NCI-H2196 (cell line): ENCODE results near the gene HNRNPAB.
"Not testable (repeated sequence)": the region's sequence is repeated elsewhere in the genome, so short reads cannot be mapped to it uniquely, and the experiment has no call there.

Source experiments
- DNase-seq: peaks from one replicate; lab custom pipeline; 2025; ENCODE audit not compliant: unreplicated experiment; lab: John Stamatoyannopoulos, UW

HNRNPAB gene

GRCh38 chr5:178196281-178196812, 8.0 kb upstream of the HNRNPAB start:
- no peak for DNase-seq

DNA sequence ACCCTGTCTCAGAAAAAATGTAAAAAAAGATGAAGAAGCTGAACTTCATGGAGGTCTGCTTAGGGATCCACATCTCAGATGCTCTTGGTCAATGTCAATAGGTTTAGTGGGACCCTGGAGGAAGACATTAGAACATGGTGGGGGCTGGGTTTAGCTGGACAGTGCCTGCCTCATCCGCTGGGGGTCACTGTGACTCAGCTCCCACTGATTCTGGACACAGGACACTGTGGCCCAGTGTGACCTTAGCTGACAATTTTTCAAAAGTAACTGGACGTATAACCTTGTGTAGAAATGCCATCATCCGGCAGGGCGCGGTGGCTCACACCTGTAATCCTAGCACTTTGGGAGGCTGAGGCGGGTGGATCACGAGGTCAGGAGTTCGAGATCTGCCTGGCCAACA, 7.3 kb upstream of the HNRNPAB start:
- no peak for DNase-seq

GRCh38 chr5:178198151-178198550, 6.2 kb upstream of the HNRNPAB start:
- DNase-seq = not testable (repeated sequence)

GRCh38 chr5:178198706-178199105, 5.6 kb upstream of the HNRNPAB start:
- no peak for DNase-seq

GRCh38 chr5:178199581-178200434, 4.5 kb upstream of the HNRNPAB start:
- DNase-seq = no peak

DNA sequence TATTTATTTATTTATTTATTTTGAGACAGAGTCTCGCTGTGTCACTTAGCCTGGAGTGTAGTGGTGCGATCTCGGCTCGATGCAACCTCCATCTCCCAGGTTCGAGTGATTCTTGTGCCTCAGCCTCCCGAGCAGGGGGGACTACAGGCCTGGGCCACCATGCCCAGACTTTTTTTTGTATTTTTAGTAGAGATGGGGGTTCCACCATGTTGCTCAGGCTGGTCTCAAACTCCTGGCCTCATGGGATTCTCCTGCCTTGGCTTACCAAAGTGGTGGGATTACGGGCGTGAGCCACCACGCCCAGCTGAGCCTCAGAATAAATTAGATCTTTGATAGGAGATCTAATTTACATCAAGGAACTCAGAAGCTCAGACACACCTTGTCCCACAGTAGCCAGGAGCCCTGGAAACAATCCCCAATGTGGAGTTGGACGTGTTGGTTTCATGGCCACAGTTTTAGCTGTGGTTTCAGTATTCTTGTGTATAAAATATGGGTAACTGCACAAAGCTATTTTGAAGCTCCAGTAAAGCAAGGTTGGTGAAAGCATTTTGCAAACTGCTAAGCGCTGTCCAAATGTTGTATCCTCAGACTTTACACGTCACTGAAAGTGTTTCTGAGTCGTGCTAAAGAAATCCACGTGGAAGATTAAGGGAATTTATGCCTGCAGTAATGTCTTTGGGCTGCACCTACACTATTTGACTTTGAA, 3.0 kb upstream of the HNRNPAB start:
- no peak for DNase-seq

GRCh38 chr5:178201927-178202235, 2.5 kb upstream of the HNRNPAB start:
- no peak for DNase-seq

DNA sequence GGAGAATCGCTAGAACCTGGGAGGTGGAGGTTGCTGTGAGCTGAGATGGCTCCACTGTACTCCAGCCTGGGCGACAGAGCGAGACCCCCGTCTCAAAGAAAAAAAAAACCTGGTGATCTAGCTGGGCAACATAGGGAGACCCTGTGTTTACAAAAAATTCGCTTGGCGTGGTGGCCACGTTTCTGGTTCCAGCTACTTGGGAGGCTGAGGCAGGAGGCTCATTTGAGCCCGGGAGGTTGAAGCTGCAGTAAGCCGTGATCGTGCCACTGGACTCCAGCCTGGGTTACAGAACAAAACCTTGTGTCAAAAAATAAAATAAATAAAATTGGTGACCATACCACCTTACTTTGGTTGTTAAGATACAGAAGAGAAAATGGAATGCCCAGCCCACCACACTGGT, 1.8 kb upstream of the HNRNPAB start:
- DNase-seq = no peak

- no peak for DNase-seq
These were observed 607 bp upstream of the HNRNPAB start for GRCh38 chr5:178203670-178204181.

GRCh38 chr5:178204935-178205748, 809 bp downstream of the HNRNPAB start:
- peak; percentile 80 for DNase-seq

GRCh38 chr5:178205749-178206047, 1.4 kb downstream of the HNRNPAB start:
- DNase-seq = no peak

DNA sequence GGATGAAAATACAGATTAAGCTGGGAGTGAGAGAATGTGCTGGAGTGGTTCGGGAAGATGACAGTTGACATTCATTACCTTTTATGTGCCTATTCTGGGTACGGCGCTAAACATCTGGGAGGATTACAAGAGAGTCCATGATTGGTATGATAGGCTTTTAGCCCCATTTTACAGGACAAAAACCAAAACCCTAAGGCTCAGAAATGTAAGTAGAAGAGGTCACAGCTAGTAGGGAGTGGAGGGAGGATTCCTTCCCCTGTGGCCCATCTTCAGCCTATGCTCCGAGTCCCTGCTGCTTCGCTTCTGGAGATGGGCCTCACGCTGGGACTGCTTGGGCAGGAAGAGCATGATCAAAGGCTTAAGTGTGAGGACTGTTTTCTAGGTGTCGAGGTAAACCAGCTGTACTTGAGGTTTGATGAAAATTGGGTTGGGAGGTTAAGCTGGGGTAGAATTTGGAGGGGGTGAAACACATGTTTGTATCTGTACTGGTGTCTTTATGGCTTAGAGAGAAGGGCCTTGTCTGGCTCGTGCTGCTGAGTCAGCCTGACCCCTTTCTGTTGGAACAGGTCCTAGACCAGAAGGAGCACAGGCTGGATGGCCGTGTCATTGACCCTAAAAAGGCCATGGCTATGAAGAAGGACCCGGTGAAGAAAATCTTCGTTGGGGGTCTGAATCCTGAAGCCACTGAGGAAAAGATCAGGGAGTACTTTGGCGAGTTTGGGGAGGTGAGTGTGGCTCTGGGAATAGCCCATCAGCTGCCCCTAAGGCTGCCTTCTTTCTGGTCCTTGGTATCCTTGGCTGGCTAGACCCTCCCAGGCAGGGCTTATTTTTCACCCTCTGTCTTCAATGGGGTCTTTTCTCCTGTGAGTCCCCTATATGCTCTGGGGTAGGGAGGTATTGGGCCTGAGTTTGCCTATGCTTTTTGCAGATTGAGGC, 2.1 kb downstream of the HNRNPAB start:
- no peak for DNase-seq

GRCh38 chr5:178207183-178207916, 3.0 kb downstream of the HNRNPAB start:
- peak; percentile 86 for DNase-seq

DNA sequence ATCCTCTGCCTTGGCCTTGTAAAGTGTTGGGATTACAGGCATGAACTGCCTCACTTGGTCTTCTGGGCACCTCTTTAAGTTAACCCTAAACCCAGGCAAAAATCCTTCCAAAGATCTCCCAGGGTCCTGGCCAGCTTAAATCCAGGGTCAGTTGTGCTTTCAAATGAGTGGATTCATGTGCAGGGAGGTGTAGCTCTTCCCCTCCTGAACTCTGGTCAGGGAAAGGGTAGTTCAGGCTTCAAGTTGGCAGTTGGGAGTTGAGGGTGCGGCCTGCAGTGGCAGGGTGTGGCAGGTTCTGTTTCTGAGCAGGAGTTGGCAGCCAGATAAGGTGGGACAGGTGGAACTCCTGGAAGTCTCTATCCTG, 3.6 kb downstream of the HNRNPAB start:
- no peak for DNase-seq

- no peak for DNase-seq
These were observed 4.4 kb downstream of the HNRNPAB start for GRCh38 chr5:178208540-178209227.

DNA sequence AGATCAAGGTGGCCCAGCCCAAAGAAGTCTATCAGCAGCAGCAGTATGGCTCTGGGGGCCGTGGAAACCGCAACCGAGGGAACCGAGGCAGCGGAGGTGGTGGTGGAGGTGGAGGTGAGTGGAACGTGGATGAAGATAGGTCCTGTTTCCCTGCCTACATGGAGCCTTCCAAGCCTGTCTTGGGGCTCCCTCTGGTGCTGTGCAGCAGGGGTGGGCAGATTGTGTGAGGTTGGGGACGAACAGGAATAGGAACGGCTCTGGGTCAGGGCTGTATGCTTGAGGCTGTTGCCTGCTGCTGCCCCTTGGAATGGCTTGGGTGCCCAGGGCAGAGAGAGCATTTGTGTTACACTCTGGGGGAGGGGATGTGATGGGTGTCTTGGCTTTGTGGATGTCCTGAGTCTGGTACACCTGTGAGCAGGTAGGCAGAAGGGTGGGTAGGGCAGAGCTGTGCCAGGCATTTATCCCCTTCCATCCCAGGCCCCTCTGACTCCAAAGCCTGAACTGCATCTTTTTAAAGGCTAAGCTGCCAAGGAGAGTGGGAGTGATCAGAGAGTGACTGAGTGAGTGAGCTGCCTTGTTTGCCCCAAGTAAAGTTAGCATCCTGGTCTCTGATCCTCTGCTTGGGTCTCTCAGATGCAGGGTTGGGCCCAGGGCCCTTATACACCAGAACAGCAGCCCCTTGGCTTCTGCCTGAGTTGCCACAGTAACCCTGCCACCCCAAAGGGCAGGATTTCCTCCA, 5.2 kb downstream of the HNRNPAB start:
- no peak for DNase-seq

DNA sequence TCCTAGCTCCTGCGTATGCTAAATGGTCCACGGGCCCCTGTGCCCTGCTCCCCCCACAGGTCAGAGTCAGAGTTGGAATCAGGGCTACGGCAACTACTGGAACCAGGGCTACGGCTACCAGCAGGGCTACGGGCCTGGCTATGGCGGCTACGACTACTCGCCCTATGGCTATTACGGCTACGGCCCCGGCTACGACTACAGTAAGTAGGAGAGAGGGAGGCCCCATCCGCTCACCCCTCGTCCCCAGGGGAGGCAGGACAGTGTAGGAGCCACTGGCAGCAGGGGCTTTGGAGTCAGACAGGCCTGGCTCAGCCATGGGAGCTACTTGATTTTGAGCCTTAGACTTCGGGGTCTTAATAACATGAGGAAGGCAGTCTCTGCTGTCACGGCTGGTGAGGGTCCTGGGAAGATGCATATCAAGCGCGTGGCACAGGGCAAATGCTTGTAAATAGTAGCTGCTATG, 5.8 kb downstream of the HNRNPAB start:
- no peak for DNase-seq

- no peak for DNase-seq
These were observed 6.4 kb downstream of the HNRNPAB start for GRCh38 chr5:178210686-178211085.
